ENCODE results near the gene EGFL8.

The EGFL8 gene

GRCh38 chr6:32167154-32167760 is 2.9 kb downstream of the EGFL8 start:
- no peak for DNase-seq (ENCODE audit: low read depth in 3 of 3, low spot score in 1 of 3)

- DNase-seq (ENCODE audit: low read depth in 3 of 3, low spot score in 1 of 3) = no peak
Observed at GRCh38 chr6:32167761-32168262, 3.4 kb downstream of the EGFL8 start.

- no peak for DNase-seq (ENCODE audit: low read depth in 3 of 3, low spot score in 1 of 3)
Observed at GRCh38 chr6:32168350-32168749, 4.0 kb downstream of the EGFL8 start.

- DNase-seq (ENCODE audit: low read depth in 3 of 3, low spot score in 1 of 3) = no peak
Observed at GRCh38 chr6:32168807-32169591, 4.6 kb downstream of the EGFL8 start.

GRCh38 chr6:32170294-32170693 is 5.9 kb downstream of the EGFL8 start:
- no peak for DNase-seq (ENCODE audit: low read depth in 3 of 3, low spot score in 1 of 3)

GRCh38 chr6:32171234-32171633 is 6.8 kb downstream of the EGFL8 start:
- no peak for DNase-seq (ENCODE audit: low read depth in 3 of 3, low spot score in 1 of 3)

GRCh38 chr6:32173051-32173727 is 8.8 kb downstream of the EGFL8 start:
- DNase-seq (ENCODE audit: low read depth in 3 of 3, low spot score in 1 of 3) = no peak

GRCh38 chr6:32174416-32174815 is 10.0 kb downstream of the EGFL8 start:
- no peak for DNase-seq (ENCODE audit: low read depth in 3 of 3, low spot score in 1 of 3)

GRCh38 chr6:32175322-32175710 is 10.9 kb downstream of the EGFL8 start:
- no peak for DNase-seq (ENCODE audit: low read depth in 3 of 3, low spot score in 1 of 3)

- DNase-seq (ENCODE audit: low read depth in 3 of 3, low spot score in 1 of 3) = peak; percentile 91 to 97 (median 93)
Observed at GRCh38 chr6:32175711-32176475, 11.5 kb downstream of the EGFL8 start, which contains the start of gene AGPAT1. Gene AGPAT1, minus strand, starts transcription at chr6:32176084. Its CDS starts 4,588 bp downstream, at chr6:32171496.

- DNase-seq (ENCODE audit: low read depth in 3 of 3, low spot score in 1 of 3) = no peak
Observed at GRCh38 chr6:32176476-32177182, 12.2 kb downstream of the EGFL8 start.

GRCh38 chr6:32177183-32177787 is 12.9 kb downstream of the EGFL8 start:
- DNase-seq (ENCODE audit: low read depth in 3 of 3, low spot score in 1 of 3) = no peak

- peak; percentile 74 to 94 (median 86) for DNase-seq (ENCODE audit: low read depth in 3 of 3, low spot score in 1 of 3)
Observed at GRCh38 chr6:32177788-32178546, 13.6 kb downstream of the EGFL8 start, which contains the start of gene RNF5. Gene RNF5, plus strand, starts transcription at chr6:32178405. Its CDS starts 107 bp downstream, at chr6:32178512.

- DNase-seq (ENCODE audit: low read depth in 3 of 3, low spot score in 1 of 3) = no peak
Observed at GRCh38 chr6:32178547-32179440, 14.4 kb downstream of the EGFL8 start.

- no peak for DNase-seq (ENCODE audit: low read depth in 3 of 3, low spot score in 1 of 3)
Observed at GRCh38 chr6:32179766-32180405, 15.5 kb downstream of the EGFL8 start.

GRCh38 chr6:32181148-32181702 is 16.8 kb downstream of the EGFL8 start:
- no peak for DNase-seq (ENCODE audit: low read depth in 3 of 3, low spot score in 1 of 3)

- DNase-seq (ENCODE audit: low read depth in 3 of 3, low spot score in 1 of 3) = no peak
Observed at GRCh38 chr6:32181915-32182529, 17.6 kb downstream of the EGFL8 start.

Measured in stimulated activated CD4-positive, alpha-beta T cell treated with anti-CD3 and anti-CD28 coated beads, TNF-alpha, amount 100 ng/mL, for 1 hour (primary cell).